ENCODE data around the gene PLAC1.

The PLAC1 gene

GRCh38 chrX:134622056-134622812 lies 36.0 kb downstream of the PLAC1 start:
- DNase-seq: no peak

GRCh38 chrX:134619838-134620237 lies 38.4 kb downstream of the PLAC1 start:
- Histone ChIP-seq H3K27me3 (ENCODE audit: insufficient read depth, low read depth, severe bottlenecking) (peaks cover 6% of the 10 kb centered on the region), H3K36me3 (no peaks in the 10 kb centered on the region), H3K27ac (no peak overlapping the region), H3K9me3 (ENCODE audit: severe bottlenecking) (no peaks in the 10 kb centered on the region), H3K4me3 (ENCODE audit: low read depth, low read length) (no peak overlapping the region)
- TF ChIP-seq CTCF (IDR thresholded peaks at IDR 0.05; ENCODE audit: low read depth, low read length): no peak
- DNase-seq: no peak

More at GRCh38 chrX:134622056-134622812, 36.0 kb downstream of the PLAC1 start:
- TF ChIP-seq CTCF (IDR thresholded peaks at IDR 0.05; ENCODE audit: low read depth, low read length): no peak
- Histone ChIP-seq H3K9me3 (ENCODE audit: severe bottlenecking) (no peaks in the 10 kb centered on the region), H3K27me3 (ENCODE audit: insufficient read depth, low read depth, severe bottlenecking) (peaks cover 3% of the 10 kb centered on the region), H3K27ac (no peak overlapping the region), H3K36me3 (no peaks in the 10 kb centered on the region), H3K4me3 (ENCODE audit: low read depth, low read length) (no peak overlapping the region)

- Histone ChIP-seq H3K4me3 (ENCODE audit: low read depth, low read length) (no peak overlapping the region), H3K27me3 (ENCODE audit: insufficient read depth, low read depth, severe bottlenecking) (peaks cover 4% of the 10 kb centered on the region), H3K9me3 (ENCODE audit: severe bottlenecking) (no peaks in the 10 kb centered on the region), H3K36me3 (no peaks in the 10 kb centered on the region), H3K27ac (no peak overlapping the region)
- no peak for TF ChIP-seq CTCF (IDR thresholded peaks at IDR 0.05; ENCODE audit: low read depth, low read length)
- no peak for DNase-seq
Measured at GRCh38 chrX:134613396-134613795, 44.9 kb downstream of the PLAC1 start.

GRCh38 chrX:134608153-134608552 lies 50.1 kb downstream of the PLAC1 start:
- DNase-seq: no peak
- H3K4me3 ChIP-seq (ENCODE audit: low read depth, low read length): no peak overlapping the region
- no peaks in the 10 kb centered on the region for H3K9me3 ChIP-seq (ENCODE audit: severe bottlenecking)
- H3K36me3 ChIP-seq: no peaks in the 10 kb centered on the region
- peaks cover 4% of the 10 kb centered on the region for H3K27me3 ChIP-seq (ENCODE audit: insufficient read depth, low read depth, severe bottlenecking)
- TF ChIP-seq CTCF (IDR thresholded peaks at IDR 0.05; ENCODE audit: low read depth, low read length): no peak
- H3K27ac ChIP-seq: no peak overlapping the region

GRCh38 chrX:134607523-134607922 lies 50.7 kb downstream of the PLAC1 start:
- Histone ChIP-seq H3K36me3 (no peaks in the 10 kb centered on the region), H3K27ac (no peak overlapping the region), H3K27me3 (ENCODE audit: insufficient read depth, low read depth, severe bottlenecking) (peaks cover 4% of the 10 kb centered on the region), H3K4me3 (ENCODE audit: low read depth, low read length) (no peak overlapping the region), H3K9me3 (ENCODE audit: severe bottlenecking) (peaks cover 3% of the 10 kb centered on the region)
- no peak for DNase-seq
- no peak for TF ChIP-seq CTCF (IDR thresholded peaks at IDR 0.05; ENCODE audit: low read depth, low read length)
